ENCODE measurements around the gene AGBL1.

- no peak for TF ChIP-seq POLR2A (IDR thresholded peaks at IDR 0.05)
- TF ChIP-seq CTCF (IDR thresholded peaks at IDR 0.05) = no peak
Measured at GRCh38 chr15:86311568-86312280, 232.1 kb downstream of the AGBL1 start.

All from prostate gland (tissue), 2 donors.